Psoas muscle (tissue), 8 donors: ENCODE measurements around the gene PALB2. TPM values are rescaled to one million over a fixed set of nuclear protein-coding genes. Genes with fewer than 3 reads are reported as not detected.
"Not testable (repeated sequence)": the region's sequence is repeated elsewhere in the genome, so short reads cannot be mapped to it uniquely, and the experiment has no call there.

Experiments
- ATAC-seq, 4 donors: fragments of 200-7000 bp; cut with Tn5 transposase; one replicate each; pipeline ENCODE4 v1.9.1; 2020; ENCODE audit warnings: moderate library complexity in 3 of 4, mild to moderate bottlenecking in 2 of 4
- DNase-seq, 2 donors: peaks; one replicate each; pipeline ENCODE4 v3.0.0-alpha.2; 2020
- H3K27ac ChIP-seq: fragments of 200-600 bp; one replicate; pipeline ENCODE4 v1.8.0; 2022
- H3K27me3 ChIP-seq, 3 donors: fragments of 200-600 bp in 1 of 3; one replicate each; pipeline versions ENCODE4 v1.6.1 to v1.8.0; 2013 to 2022; ENCODE audit warnings: low read length in 2 of 3, mild to moderate bottlenecking in 2 of 3, moderate library complexity in 1 of 3; ENCODE audit not compliant: insufficient read depth in 3 of 3
- H3K36me3 ChIP-seq, 2 donors: fragments of 200-600 bp in 1 of 2; one replicate each; pipeline versions ENCODE4 v1.6.1 to v1.8.0; 2013 to 2022; ENCODE audit warnings: low read depth in 1 of 2, mild to moderate bottlenecking in 1 of 2, moderate library complexity in 1 of 2; ENCODE audit not compliant: insufficient read depth in 1 of 2
- H3K4me1 ChIP-seq: fragments of 200-600 bp; one replicate; pipeline ENCODE4 v1.8.0; 2022
- H3K4me3 ChIP-seq: fragments of 200-600 bp; one replicate; pipeline ENCODE4 v1.8.0; 2022; ENCODE audit warnings: mild to moderate bottlenecking
- H3K9me3 ChIP-seq: fragments of 200-600 bp; one replicate; pipeline ENCODE4 v1.8.0; 2022
- WGBS, 3 donors: extraction: QIAGEN DNeasy Blood & Tissue Kit; methylation state at CpG; one replicate each; pipeline versions ENCODE4 v1.1.6 to v1.1.7; 2013; 5-methylcytosine and 5-hydroxymethylcytosine counted together
- intact Hi-C, 2 donors: fragments of 100-400 bp; cut with DNase I; formaldehyde crosslinking; loops; one replicate each; pipeline versions ENCODE4 v1.11.0 to v1.14.2; 2022
- polyA plus RNA-seq, 3 donors: library from polyadenylated mRNA; stranded (reverse); fragments of 200-250 nt; gene quantifications; one replicate each; pipeline ENCODE4 v1.2.3, GENCODE V29; 2013
- total RNA-seq, 4 donors: library from RNA; stranded (reverse); fragmentation: NEBNext Ultra II Directional in 2 of 4; extraction: Animal tissue kit (Norgen Biotek cat#: 25700) in 2 of 4; gene quantifications; one replicate each; pipeline versions ENCODE4 v1.2.1 to v1.2.4, GENCODE V29; 2021 to 2023
- TF ChIP-seq, protein P1 (sequence below): fragments of 200-600 bp; IDR thresholded peaks from one replicate; pipeline ENCODE4 v1.8.0; 2022; ENCODE audit warnings: antibody characterized with exemption
- donor health status: healthy with polysubstance abuse.
- donor health status: DM: no; HTN: no; CAD: no; lungs with moderate emphysema.
- donor health status: Bipolar disorder and iron deficiency.
- donor health status: healthy.
- donor health status: DM: yes; HTN: yes; CAD: no.
- donor health status: DM: no; HTN: no; CAD: no.
- donor health status: DM: no; HTN: no; CAD: no.
- donor health status: DM: yes; HTN: yes; CAD: no.

PALB2 gene
- total and polyA plus RNA-seq, 7 donors: 4.3 to 10.6 (median 6.2) TPM

DNA sequence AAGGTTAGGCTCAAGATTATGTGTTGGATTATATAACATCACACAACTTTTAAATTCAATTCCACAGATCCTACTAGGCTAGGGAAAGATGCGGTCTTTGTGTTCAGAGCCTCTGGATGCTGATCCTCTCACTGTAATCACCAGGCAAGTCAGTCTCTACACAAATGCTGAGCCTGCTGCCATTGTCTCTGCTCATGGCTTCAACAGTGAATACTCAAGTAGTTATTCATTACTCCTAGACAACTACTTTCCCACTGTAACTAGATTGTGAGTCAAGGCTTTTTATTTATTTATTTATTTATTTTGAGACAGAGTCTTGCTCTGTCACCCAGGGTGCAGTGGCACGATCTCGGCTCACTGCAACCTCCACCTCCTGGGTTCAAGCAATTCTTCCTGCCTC lies 29.2 kb downstream of the PALB2 start:
- no peak overlapping the region for H3K27ac ChIP-seq
- H3K9me3 ChIP-seq: no peaks in the 10 kb centered on the region
- ATAC-seq: no peak
- H3K27me3 ChIP-seq: no peaks in the 10 kb centered on the region
- no peak for DNase-seq
- H3K4me3 ChIP-seq: no peak overlapping the region
- intact Hi-C loops: no loop called here
- H3K4me1 ChIP-seq: no peaks in the 10 kb centered on the region
- 98 to 100% (median 99%) methylated on average over 3 of the region's 3 CpGs for WGBS, 3 donors
- TF ChIP-seq, protein P1, sequence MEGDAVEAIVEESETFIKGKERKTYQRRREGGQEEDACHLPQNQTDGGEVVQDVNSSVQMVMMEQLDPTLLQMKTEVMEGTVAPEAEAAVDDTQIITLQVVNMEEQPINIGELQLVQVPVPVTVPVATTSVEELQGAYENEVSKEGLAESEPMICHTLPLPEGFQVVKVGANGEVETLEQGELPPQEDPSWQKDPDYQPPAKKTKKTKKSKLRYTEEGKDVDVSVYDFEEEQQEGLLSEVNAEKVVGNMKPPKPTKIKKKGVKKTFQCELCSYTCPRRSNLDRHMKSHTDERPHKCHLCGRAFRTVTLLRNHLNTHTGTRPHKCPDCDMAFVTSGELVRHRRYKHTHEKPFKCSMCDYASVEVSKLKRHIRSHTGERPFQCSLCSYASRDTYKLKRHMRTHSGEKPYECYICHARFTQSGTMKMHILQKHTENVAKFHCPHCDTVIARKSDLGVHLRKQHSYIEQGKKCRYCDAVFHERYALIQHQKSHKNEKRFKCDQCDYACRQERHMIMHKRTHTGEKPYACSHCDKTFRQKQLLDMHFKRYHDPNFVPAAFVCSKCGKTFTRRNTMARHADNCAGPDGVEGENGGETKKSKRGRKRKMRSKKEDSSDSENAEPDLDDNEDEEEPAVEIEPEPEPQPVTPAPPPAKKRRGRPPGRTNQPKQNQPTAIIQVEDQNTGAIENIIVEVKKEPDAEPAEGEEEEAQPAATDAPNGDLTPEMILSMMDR: no peak
- peaks cover 3 to 60% of the 10 kb centered on the region in 2 donors for H3K36me3 ChIP-seq

DNA sequence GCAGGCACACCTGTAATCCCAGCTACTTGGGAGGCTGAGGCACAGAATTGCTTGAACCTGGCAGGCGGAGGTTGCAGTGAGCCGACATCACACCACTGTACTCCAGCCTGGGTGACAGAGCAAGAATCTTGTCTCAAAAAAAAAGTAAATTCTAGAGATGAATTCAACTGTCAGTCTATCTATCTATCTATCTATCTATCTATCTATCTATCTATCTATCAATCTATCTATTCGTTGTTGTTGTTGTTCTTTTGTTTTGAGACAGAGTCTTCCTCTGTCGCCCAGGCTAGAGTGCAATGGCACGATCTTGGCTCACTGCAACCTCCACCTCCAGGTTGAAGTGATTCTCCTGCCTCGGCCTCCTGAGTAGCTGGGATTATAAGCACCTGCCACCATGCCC lies 30.2 kb downstream of the PALB2 start:
- H3K27ac ChIP-seq, ATAC-seq, H3K27me3 ChIP-seq, H3K9me3 ChIP-seq, H3K4me3 ChIP-seq, intact Hi-C loops, DNase-seq, H3K4me1 ChIP-seq: not testable (repeated sequence)
- peaks cover 4 to 53% of the 10 kb centered on the region in 2 donors for H3K36me3 ChIP-seq
- WGBS, 3 donors: 97 to 99% (median 97%) methylated on average over 6 of the region's 6 CpGs

DNA sequence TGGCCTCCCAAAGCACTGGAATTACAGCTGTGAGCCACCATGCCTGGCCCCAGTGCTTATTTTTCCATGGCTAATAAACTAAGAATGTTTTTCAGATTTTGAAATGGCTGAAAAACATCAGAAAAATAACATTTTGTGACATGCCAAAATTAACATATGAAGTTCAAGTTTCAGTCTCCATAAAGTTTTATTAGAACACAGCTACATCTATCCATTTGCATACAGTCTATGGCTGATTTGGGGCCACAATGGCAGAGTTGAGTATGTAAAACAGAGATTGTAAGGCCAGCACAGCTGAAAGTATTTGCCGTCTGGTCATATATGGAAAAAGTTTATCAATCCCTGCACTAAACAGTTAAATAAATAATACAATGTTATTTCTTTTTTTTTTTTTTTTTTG lies 31.2 kb downstream of the PALB2 start:
- TF ChIP-seq, protein P1: no peak
- no peak overlapping the region for H3K27ac ChIP-seq
- no peaks in the 10 kb centered on the region for H3K9me3 ChIP-seq
- H3K36me3 ChIP-seq: peaks cover 6 to 48% of the 10 kb centered on the region in 2 donors
- no peaks in the 10 kb centered on the region for H3K4me1 ChIP-seq
- DNase-seq: no peak
- H3K4me3 ChIP-seq: no peak overlapping the region
- intact Hi-C loops: no loop called here
- no peaks in the 10 kb centered on the region for H3K27me3 ChIP-seq
- 97 to 99% (median 97%) methylated on average over 1 of the region's 1 CpG for WGBS, 3 donors
- ATAC-seq: no peak

DNA sequence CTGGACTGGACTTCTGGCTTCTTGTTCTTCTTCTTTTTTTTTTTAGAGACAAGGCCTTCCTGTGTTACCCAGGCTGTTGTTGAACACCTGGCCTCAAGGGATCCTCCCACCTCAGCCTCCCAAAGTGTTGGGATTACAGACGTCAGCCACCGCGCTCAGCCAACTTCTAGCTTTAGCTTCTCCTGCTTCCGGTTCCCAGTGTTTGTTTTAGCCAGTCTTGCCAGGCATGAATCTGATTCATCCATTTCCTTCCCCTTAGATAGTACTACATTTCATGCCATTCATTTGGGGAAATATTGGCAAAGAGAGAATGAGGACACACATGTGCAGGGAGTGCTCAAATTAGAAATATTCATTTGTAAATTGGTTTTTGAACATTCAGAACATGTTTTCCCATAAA lies 32.9 kb downstream of the PALB2 start:
- ATAC-seq: no peak
- no peaks in the 10 kb centered on the region for H3K4me1 ChIP-seq
- WGBS, 3 donors: 78 to 85% (median 83%) methylated on average over 4 of the region's 4 CpGs
- no peaks in the 10 kb centered on the region for H3K9me3 ChIP-seq
- no peak for DNase-seq
- peaks cover 6 to 54% of the 10 kb centered on the region in 2 donors for H3K36me3 ChIP-seq
- no peak overlapping the region for H3K4me3 ChIP-seq
- TF ChIP-seq, protein P1: no peak
- intact Hi-C loops: no loop called here
- no peak overlapping the region for H3K27ac ChIP-seq
- no peaks in the 10 kb centered on the region for H3K27me3 ChIP-seq

DNA sequence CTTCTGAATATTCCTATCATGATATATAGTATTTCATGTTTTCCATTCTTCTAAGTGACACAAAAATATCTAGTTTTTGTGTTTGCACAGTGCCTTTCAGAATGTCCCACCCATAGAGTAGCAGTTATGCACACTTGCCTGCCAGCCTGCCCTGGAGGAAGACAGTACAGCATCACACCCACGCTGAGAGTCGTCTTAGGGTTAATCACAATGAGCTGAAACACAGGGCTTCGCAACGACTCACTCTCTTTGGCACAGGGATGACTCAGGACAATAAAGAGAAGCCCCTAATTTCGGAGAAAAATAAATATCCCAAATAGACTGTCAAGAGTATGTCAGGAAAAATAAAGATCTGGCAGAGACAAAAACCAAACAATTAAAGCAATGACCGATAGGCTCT lies 33.4 kb downstream of the PALB2 start:
- TF ChIP-seq, protein P1: no peak
- DNase-seq (no peak), ATAC-seq (no peak)
- no peak overlapping the region for H3K27ac ChIP-seq
- intact Hi-C loops: no loop called here
- no peak overlapping the region for H3K4me3 ChIP-seq
- 81 to 85% (median 83%) methylated on average over 6 of the region's 6 CpGs for WGBS, 3 donors
- H3K27me3 ChIP-seq: no peaks in the 10 kb centered on the region
- H3K4me1 ChIP-seq: no peaks in the 10 kb centered on the region
- H3K9me3 ChIP-seq: no peaks in the 10 kb centered on the region
- H3K36me3 ChIP-seq: peaks cover 6 to 54% of the 10 kb centered on the region in 2 donors
